ENCODE results near the gene CALHM3. TPM values are rescaled to one million over a fixed set of nuclear protein-coding genes. Genes with fewer than 3 reads are reported as not detected.

Gene CALHM3
- total and polyA plus RNA-seq, 4 donors = 0.09 TPM; not detected in 3

GRCh38 chr10:103431902-103432301 is 47.1 kb downstream of the CALHM3 start:
- DNase-seq (ENCODE audit: low read depth in 4 of 6, low spot score in 6 of 6) = no peak
- H3K4me3 ChIP-seq (ENCODE audit: low read depth, low read length) = no peak overlapping the region
- no peaks in the 10 kb centered on the region for H3K27me3 ChIP-seq (ENCODE audit: control insufficient read depth, insufficient read depth, low read length)
- no peaks in the 10 kb centered on the region for H3K4me1 ChIP-seq (ENCODE audit: control insufficient read depth, insufficient read depth, low read length)
- H3K9me3 ChIP-seq (ENCODE audit: control insufficient read depth, insufficient read depth, low read length) = no peaks in the 10 kb centered on the region
- WGBS (ENCODE audit: insufficient coverage) = 95% methylated on average over 8 of the region's 8 CpGs
- no peak overlapping the region for H3K27ac ChIP-seq (ENCODE audit: low read depth, low read length)
- H3K36me3 ChIP-seq (ENCODE audit: control insufficient read depth, insufficient read depth, low read length) = peaks cover 55% of the 10 kb centered on the region

- Histone ChIP-seq H3K4me1 (ENCODE audit: control insufficient read depth, insufficient read depth, low read length) (no peaks in the 10 kb centered on the region), H3K27ac (ENCODE audit: low read depth, low read length) (no peak overlapping the region), H3K9me3 (ENCODE audit: control insufficient read depth, insufficient read depth, low read length) (no peaks in the 10 kb centered on the region), H3K4me3 (ENCODE audit: low read depth, low read length) (no peak overlapping the region), H3K36me3 (ENCODE audit: control insufficient read depth, insufficient read depth, low read length) (peaks cover 52% of the 10 kb centered on the region), H3K27me3 (ENCODE audit: control insufficient read depth, insufficient read depth, low read length) (no peaks in the 10 kb centered on the region)
- DNase-seq (ENCODE audit: low read depth in 4 of 6, low spot score in 6 of 6) = no peak
- WGBS (ENCODE audit: insufficient coverage) = 100% methylated on average over 3 of the region's 5 CpGs
Measured at GRCh38 chr10:103429647-103430046, 49.4 kb downstream of the CALHM3 start.

- Histone ChIP-seq H3K4me3 (ENCODE audit: low read depth, low read length) (no peak overlapping the region), H3K27me3 (ENCODE audit: control insufficient read depth, insufficient read depth, low read length) (no peaks in the 10 kb centered on the region), H3K4me1 (ENCODE audit: control insufficient read depth, insufficient read depth, low read length) (no peaks in the 10 kb centered on the region), H3K36me3 (ENCODE audit: control insufficient read depth, insufficient read depth, low read length) (peaks cover 51% of the 10 kb centered on the region), H3K27ac (ENCODE audit: low read depth, low read length) (no peak overlapping the region), H3K9me3 (ENCODE audit: control insufficient read depth, insufficient read depth, low read length) (no peaks in the 10 kb centered on the region)
- no peak for DNase-seq (ENCODE audit: low read depth in 4 of 6, low spot score in 6 of 6)
- WGBS (ENCODE audit: insufficient coverage) = no CpG with 5 or more reads among the region's 5 CpGs
Measured at GRCh38 chr10:103428989-103429643, 49.9 kb downstream of the CALHM3 start.

GRCh38 chr10:103427866-103428265 is 51.2 kb downstream of the CALHM3 start:
- H3K9me3 ChIP-seq (ENCODE audit: control insufficient read depth, insufficient read depth, low read length) = no peaks in the 10 kb centered on the region
- peaks cover 50% of the 10 kb centered on the region for H3K36me3 ChIP-seq (ENCODE audit: control insufficient read depth, insufficient read depth, low read length)
- H3K4me3 ChIP-seq (ENCODE audit: low read depth, low read length) = no peak overlapping the region
- DNase-seq (ENCODE audit: low read depth in 4 of 6, low spot score in 6 of 6) = no peak
- H3K27ac ChIP-seq (ENCODE audit: low read depth, low read length) = no peak overlapping the region
- WGBS (ENCODE audit: insufficient coverage) = 84% methylated on average over 2 of the region's 9 CpGs
- no peaks in the 10 kb centered on the region for H3K27me3 ChIP-seq (ENCODE audit: control insufficient read depth, insufficient read depth, low read length)
- no peaks in the 10 kb centered on the region for H3K4me1 ChIP-seq (ENCODE audit: control insufficient read depth, insufficient read depth, low read length)

- no peak overlapping the region for H3K4me3 ChIP-seq (ENCODE audit: low read depth, low read length)
- no peak for DNase-seq (ENCODE audit: low read depth in 4 of 6, low spot score in 6 of 6)
- H3K36me3 ChIP-seq (ENCODE audit: control insufficient read depth, insufficient read depth, low read length) = peaks cover 71% of the 10 kb centered on the region
- no peaks in the 10 kb centered on the region for H3K4me1 ChIP-seq (ENCODE audit: control insufficient read depth, insufficient read depth, low read length)
- H3K9me3 ChIP-seq (ENCODE audit: control insufficient read depth, insufficient read depth, low read length) = no peaks in the 10 kb centered on the region
- H3K27me3 ChIP-seq (ENCODE audit: control insufficient read depth, insufficient read depth, low read length) = no peaks in the 10 kb centered on the region
- H3K27ac ChIP-seq (ENCODE audit: low read depth, low read length) = no peak overlapping the region
- WGBS (ENCODE audit: insufficient coverage) = 80% methylated on average over 4 of the region's 5 CpGs
Measured at GRCh38 chr10:103423748-103424147, 55.3 kb downstream of the CALHM3 start.

Other genes with a start within 250 kb of the CALHM3 start
- under 1 TPM in 1 of 2 donors, not detected in 1; 0.11 TPM for gene RPEL1, start 233.4 kb downstream of the CALHM3 start, total RNA-seq
- gene RPEL1, start 233.4 kb downstream of the CALHM3 start, polyA plus RNA-seq (ENCODE audit: insufficient read length in 2 of 2) = under 1 TPM in 1 of 2 donors, not detected in 1; 0.32 TPM
- gene INA, start 202.1 kb downstream of the CALHM3 start, total RNA-seq = 100 to 1,000 TPM in 1 of 2 donors, 10 to 100 TPM in 1; 55.2 to 117 TPM
- gene INA, start 202.1 kb downstream of the CALHM3 start, polyA plus RNA-seq (ENCODE audit: insufficient read length in 2 of 2) = 100 to 1,000 TPM; 322 to 346 TPM
- gene PCGF6, start 128.1 kb downstream of the CALHM3 start, total RNA-seq = 10 to 100 TPM; 11.2 to 11.4 TPM
- gene PCGF6, start 128.1 kb downstream of the CALHM3 start, polyA plus RNA-seq (ENCODE audit: insufficient read length in 2 of 2) = 10 to 100 TPM; 11.3 to 11.8 TPM
- 1 to 10 TPM; 6.1 to 6.9 TPM for gene TAF5, start 111.3 kb downstream of the CALHM3 start, total RNA-seq
- 1 to 10 TPM; 6.0 to 7.3 TPM for gene TAF5, start 111.3 kb downstream of the CALHM3 start, polyA plus RNA-seq (ENCODE audit: insufficient read length in 2 of 2)
- 100 to 1,000 TPM; 166 to 433 TPM for gene ATP5MK, start 82.8 kb downstream of the CALHM3 start, total RNA-seq
- gene ATP5MK, start 82.8 kb downstream of the CALHM3 start, polyA plus RNA-seq (ENCODE audit: insufficient read length in 2 of 2) = 100 to 1,000 TPM; 301 to 310 TPM
- 10 to 100 TPM; 20.3 to 26.4 TPM for gene PDCD11, start 82.6 kb downstream of the CALHM3 start, total RNA-seq
- 10 to 100 TPM; 21.8 to 27.3 TPM for gene PDCD11, start 82.6 kb downstream of the CALHM3 start, polyA plus RNA-seq (ENCODE audit: insufficient read length in 2 of 2)
- gene CALHM2, start 26.9 kb downstream of the CALHM3 start, total RNA-seq = 10 to 100 TPM in 1 of 2 donors, 1 to 10 TPM in 1; 6.2 to 13.5 TPM
- gene CALHM2, start 26.9 kb downstream of the CALHM3 start, polyA plus RNA-seq (ENCODE audit: insufficient read length in 2 of 2) = 10 to 100 TPM in 1 of 2 donors, 1 to 10 TPM in 1; 9.3 to 11.1 TPM
- under 1 TPM; 0.06 to 0.20 TPM for gene CALHM1, start 20.3 kb downstream of the CALHM3 start, total RNA-seq
- gene CALHM1, start 20.3 kb downstream of the CALHM3 start, polyA plus RNA-seq (ENCODE audit: insufficient read length in 2 of 2) = under 1 TPM; 0.22 to 0.24 TPM
- 10 to 100 TPM in 1 of 2 donors, 1 to 10 TPM in 1; 7.3 to 10.9 TPM for gene NEURL1, start 14.5 kb upstream of the CALHM3 start, total RNA-seq
- gene NEURL1, start 14.5 kb upstream of the CALHM3 start, polyA plus RNA-seq (ENCODE audit: insufficient read length in 2 of 2) = 10 to 100 TPM; 25.5 to 34.8 TPM